ENCODE measurements around the gene NUDCD3. TPM values are rescaled to one million over a fixed set of nuclear protein-coding genes. Genes with fewer than 3 reads are reported as not detected.

Gene NUDCD3
- total and polyA plus RNA-seq, 7 donors: 14.3 to 50.5 (median 37.2) TPM

GRCh38 chr7:44348300-44348699 is 142.2 kb downstream of the NUDCD3 start:
- 85 to 93% methylated on average over 2 of the region's 2 CpGs for WGBS, 2 donors
- DNase-seq: no peak
- no peaks in the 10 kb centered on the region for H3K27me3 ChIP-seq
- H3K36me3 ChIP-seq: no peaks in the 10 kb centered on the region
- no peaks in the 10 kb centered on the region for H3K4me1 ChIP-seq
- TF ChIP-seq POLR2A (IDR thresholded peaks at IDR 0.05): no peak
- no peak for TF ChIP-seq POLR2AphosphoS5 (IDR thresholded peaks at IDR 0.05)
- TF ChIP-seq CTCF (IDR thresholded peaks at IDR 0.05): no peak
- no peak for TF ChIP-seq EP300 (IDR thresholded peaks at IDR 0.05)
- H3K4me3 ChIP-seq: no peak overlapping the region
- no peaks in the 10 kb centered on the region for H3K9me3 ChIP-seq
- no peak overlapping the region for H3K27ac ChIP-seq
- intact Hi-C loops (cut with DNase I): no loop called here

GRCh38 chr7:44347546-44348114 is 142.8 kb downstream of the NUDCD3 start:
- H3K27ac ChIP-seq: no peak overlapping the region
- TF ChIP-seq CTCF (IDR thresholded peaks at IDR 0.05): no peak
- H3K4me1 ChIP-seq: no peaks in the 10 kb centered on the region
- no peaks in the 10 kb centered on the region for H3K27me3 ChIP-seq
- no peaks in the 10 kb centered on the region for H3K9me3 ChIP-seq
- no peaks in the 10 kb centered on the region for H3K36me3 ChIP-seq
- H3K4me3 ChIP-seq: no peak overlapping the region
- intact Hi-C loops (cut with DNase I): no loop called here
- DNase-seq: no peak

GRCh38 chr7:44346063-44346462 is 144.4 kb downstream of the NUDCD3 start:
- DNase-seq: no peak
- intact Hi-C loops (cut with DNase I): no loop called here
- Histone ChIP-seq H3K4me3 (no peak overlapping the region), H3K27ac (no peak overlapping the region), H3K36me3 (no peaks in the 10 kb centered on the region), H3K27me3 (no peaks in the 10 kb centered on the region), H3K4me1 (no peaks in the 10 kb centered on the region), H3K9me3 (no peaks in the 10 kb centered on the region)
- 89% methylated on average over 2 of the region's 2 CpGs for WGBS, 2 donors
- no peak for TF ChIP-seq POLR2A (IDR thresholded peaks at IDR 0.05)
- TF ChIP-seq EP300 (IDR thresholded peaks at IDR 0.05): no peak
- no peak for TF ChIP-seq CTCF (IDR thresholded peaks at IDR 0.05)
- no peak for TF ChIP-seq POLR2AphosphoS5 (IDR thresholded peaks at IDR 0.05)

- DNase-seq: no peak
- Histone ChIP-seq H3K4me3 (no peak overlapping the region), H3K36me3 (no peaks in the 10 kb centered on the region), H3K27me3 (no peaks in the 10 kb centered on the region), H3K4me1 (no peaks in the 10 kb centered on the region), H3K27ac (no peak overlapping the region), H3K9me3 (no peaks in the 10 kb centered on the region)
- WGBS, 2 donors: 82 to 89% methylated on average over 3 of the region's 3 CpGs
- no peak for TF ChIP-seq CTCF (IDR thresholded peaks at IDR 0.05)
- TF ChIP-seq EP300 (IDR thresholded peaks at IDR 0.05): no peak
- no peak for TF ChIP-seq POLR2AphosphoS5 (IDR thresholded peaks at IDR 0.05)
- TF ChIP-seq POLR2A (IDR thresholded peaks at IDR 0.05): no peak
- intact Hi-C loops (cut with DNase I): no loop called here
Observed at GRCh38 chr7:44341401-44341800, 149.1 kb downstream of the NUDCD3 start.

GRCh38 chr7:44338600-44338999 is 151.9 kb downstream of the NUDCD3 start:
- H3K4me1 ChIP-seq: peaks cover 0 to 2% (median 0%) of the 10 kb centered on the region in 4 donors
- TF ChIP-seq POLR2A (IDR thresholded peaks at IDR 0.05) (no peak), POLR2AphosphoS5 (IDR thresholded peaks at IDR 0.05) (no peak), CTCF (IDR thresholded peaks at IDR 0.05) (no peak), EP300 (IDR thresholded peaks at IDR 0.05) (no peak)
- intact Hi-C loops (cut with DNase I): no loop called here
- H3K4me3 ChIP-seq: no peak overlapping the region
- H3K27me3 ChIP-seq: no peaks in the 10 kb centered on the region
- H3K27ac ChIP-seq: no peak overlapping the region
- no peaks in the 10 kb centered on the region for H3K9me3 ChIP-seq
- no peak for DNase-seq
- WGBS, 2 donors: 57 to 68% methylated on average over 3 of the region's 3 CpGs
- no peaks in the 10 kb centered on the region for H3K36me3 ChIP-seq

Measured in sigmoid colon (tissue), 7 donors.